Ammon's horn (tissue), 1 donor: Measurements from ENCODE around the gene FMC1.
"Not testable (repeated sequence)": the region's sequence is repeated elsewhere in the genome, so short reads cannot be mapped to it uniquely, and the experiment has no call there.

Source experiments
- DNase-seq: peaks from one replicate; pipeline ENCODE4 v3.0.0-alpha.2; 2016; ENCODE audit warnings: low spot score

The FMC1 gene, protein sequence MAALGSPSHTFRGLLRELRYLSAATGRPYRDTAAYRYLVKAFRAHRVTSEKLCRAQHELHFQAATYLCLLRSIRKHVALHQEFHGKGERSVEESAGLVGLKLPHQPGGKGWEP

DNA sequence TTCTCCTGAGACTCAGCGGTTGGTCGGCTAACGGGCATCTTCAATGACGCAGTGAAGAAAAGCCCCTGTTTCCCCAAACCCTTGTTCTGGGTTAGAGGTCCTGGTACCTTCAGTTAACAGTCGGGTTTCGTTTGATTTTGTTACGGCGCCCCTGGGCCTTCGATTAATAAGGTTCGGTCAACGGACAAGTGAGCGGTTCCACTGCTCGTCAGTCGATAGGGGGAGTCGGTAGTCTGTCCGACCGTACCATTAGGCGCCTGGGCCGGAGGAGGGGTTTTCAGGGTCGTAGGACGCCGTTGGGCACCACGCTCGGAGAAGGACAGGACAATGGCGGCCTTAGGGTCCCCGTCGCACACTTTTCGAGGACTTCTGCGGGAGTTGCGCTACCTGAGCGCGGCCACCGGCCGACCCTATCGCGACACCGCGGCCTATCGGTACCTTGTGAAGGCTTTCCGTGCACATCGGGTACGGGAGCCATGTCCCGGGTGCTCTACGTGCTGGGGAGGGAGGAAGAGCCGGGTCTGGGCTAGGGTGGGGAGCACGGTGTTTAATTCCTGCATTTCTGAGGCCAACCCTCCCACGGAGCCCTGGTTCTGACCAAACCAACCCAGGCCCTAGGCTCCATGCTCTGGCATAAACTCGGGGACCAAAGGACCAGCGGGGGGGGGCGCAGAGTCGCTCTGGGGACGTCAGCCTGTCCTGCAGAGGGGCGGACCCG lies at the start of gene FMC1:
Gene FMC1, plus strand, starts transcription at position 280 of the 718 bp plus-strand sequence. Its CDS starts 48 bp downstream, at position 328.
- DNase-seq: peak; percentile 98

DNA sequence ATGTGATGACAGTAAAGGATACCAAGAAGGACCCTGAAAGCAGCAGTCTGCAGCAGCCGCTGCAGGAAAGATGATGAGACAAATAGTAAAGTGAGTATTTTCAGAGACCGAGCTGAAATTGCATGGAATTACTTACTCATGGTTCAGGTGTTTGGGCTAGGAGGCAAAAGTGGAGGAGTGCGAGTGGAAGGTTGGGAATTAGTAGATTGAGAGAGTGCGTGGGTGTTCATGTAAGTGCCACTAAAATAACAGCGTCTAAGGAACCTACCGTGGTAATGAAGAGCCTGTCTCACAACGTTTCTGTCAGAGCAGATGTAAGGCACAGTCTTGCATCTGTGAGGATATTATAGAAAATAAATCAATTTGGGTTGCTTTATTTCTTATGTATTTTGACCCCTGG lies 48.3 kb upstream of the FMC1 start:
- DNase-seq: no peak

DNA sequence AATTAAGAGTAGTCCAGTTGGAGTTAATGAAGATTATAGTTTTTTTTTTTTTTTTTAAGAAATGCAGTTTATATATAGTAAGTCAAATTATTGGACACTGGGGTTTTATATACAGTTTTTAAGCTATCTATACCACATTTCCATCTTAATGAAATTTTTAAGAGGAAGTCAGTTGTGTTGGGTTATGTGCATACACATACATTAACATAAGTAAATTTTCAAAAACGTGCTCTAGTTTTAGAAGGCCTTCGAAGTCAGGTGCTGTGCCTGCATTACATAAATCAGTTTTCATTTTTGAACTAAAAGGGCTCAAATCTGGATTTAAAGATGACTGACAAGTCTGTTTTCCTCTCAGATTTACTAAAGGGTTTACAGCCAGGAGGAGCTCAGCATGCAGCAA lies 47.6 kb upstream of the FMC1 start:
- DNase-seq: no peak

DNA sequence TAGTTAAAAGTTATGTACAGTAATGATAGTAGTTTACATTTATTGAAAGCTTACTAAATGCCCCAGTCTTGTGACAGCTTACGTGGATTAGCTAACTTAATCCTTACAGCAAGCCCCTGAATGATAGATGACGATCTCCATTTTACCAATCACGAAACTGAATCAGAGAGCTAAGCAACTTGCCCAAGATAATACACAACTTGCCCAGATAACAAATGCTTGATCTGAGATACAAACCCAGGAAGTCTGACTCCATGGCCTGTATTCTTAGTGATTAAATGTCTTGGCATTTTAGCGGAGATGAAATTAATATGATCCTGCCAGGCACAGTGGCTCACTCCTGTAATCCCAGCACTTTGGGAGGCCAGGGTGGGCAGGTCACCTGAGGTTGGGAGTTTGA lies 46.9 kb upstream of the FMC1 start:
- DNase-seq: no peak

DNA sequence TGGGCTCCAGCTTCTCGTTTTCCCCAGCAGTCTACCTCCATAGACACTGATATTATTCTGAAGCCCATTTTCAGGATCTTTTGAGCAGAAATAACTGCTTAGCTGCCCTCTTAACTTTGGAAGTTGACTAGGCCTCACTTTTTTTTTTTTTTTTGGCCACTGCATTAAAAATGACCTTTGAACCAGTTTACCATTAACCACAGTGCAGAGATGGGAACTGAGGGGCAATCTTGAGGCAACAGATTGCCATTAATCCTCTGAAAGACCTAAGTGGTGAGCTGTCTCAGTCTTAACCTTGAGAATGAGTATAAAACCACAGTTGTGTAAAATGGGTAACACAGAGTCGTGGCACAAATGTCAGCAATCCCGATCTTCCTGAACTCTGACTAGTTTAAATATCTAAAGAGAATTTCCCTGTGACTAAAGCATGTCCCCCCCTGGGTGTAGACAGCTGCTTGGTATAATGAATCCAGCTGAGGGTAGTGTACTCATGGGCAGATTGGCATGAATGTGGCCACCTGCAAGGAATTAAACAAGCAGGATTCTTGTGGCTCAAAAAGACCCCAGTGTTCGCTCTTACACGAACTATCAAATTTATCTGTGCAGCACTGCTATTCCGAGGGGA lies 46.1 kb upstream of the FMC1 start:
- no peak for DNase-seq

- no peak for DNase-seq
Measured at GRCh38 chr7:139297795-139298194, 43.3 kb upstream of the FMC1 start.

- no peak for DNase-seq
Measured at GRCh38 chr7:139299296-139299695, 41.8 kb upstream of the FMC1 start.

DNA sequence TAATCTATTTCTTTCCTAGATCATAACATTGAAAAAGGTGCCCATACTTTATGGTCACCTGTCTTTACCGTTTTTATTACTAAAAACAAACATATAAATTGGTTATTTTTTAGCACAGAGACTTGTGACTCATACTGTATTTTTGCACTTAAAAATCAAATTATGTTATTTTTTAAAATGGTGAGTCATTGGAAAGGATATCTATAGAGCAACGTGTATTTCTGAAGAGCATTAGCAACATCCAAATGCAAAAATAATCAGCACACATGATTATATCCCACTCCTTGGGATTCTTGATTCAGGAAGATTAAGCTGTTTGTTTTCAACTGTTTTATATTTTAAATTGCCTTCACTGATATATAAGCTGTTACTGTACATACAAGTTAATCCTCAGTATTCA lies 40.7 kb upstream of the FMC1 start:
- no peak for DNase-seq

DNA sequence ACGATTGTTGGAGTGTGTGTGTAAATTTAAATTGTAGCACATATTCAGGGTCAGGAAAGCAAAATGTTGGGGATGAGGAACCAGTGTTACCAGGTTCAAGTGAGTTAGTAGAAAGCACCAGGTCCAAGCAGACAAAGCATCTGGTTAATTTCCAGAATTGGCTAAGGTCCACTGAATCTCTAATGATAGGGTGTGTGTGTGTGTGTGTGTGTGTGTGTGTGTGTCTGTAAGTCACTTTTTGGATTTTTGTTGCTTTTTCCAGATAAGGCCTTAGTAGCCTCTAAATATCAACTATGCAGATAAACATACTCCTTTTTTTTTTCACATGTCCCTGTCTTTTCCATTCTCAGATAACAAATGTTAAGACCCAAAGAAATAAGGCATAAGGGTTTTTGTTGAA lies 36.6 kb upstream of the FMC1 start:
- DNase-seq: no peak

GRCh38 chr7:139317939-139318505 lies 23.1 kb upstream of the FMC1 start:
- no peak for DNase-seq

- DNase-seq: no peak
Measured at GRCh38 chr7:139321071-139321745, 19.9 kb upstream of the FMC1 start.

- not testable (repeated sequence) for DNase-seq
Measured at GRCh38 chr7:139324709-139325108, 16.4 kb upstream of the FMC1 start.

DNA sequence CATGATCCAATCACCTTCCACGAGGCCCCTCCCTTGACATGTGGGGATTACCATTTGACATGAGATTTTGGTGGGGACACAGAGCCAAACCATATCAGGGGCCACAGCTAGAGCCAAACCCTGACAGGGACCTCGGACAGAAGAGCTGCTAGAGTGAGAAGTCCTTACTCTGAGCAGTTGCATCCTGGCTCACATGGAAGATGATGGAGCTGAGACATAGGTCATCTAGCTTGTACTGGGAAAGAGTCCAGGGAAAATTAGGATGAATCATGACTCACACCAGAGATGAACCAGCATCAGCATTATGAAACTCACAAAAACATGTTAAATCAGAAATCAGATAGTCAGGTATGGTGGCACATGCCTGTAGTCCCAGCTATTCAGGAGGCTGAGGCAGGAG lies 12.8 kb upstream of the FMC1 start:
- DNase-seq: no peak

- DNase-seq: no peak
Measured at GRCh38 chr7:139329119-139329518, 12.0 kb upstream of the FMC1 start.

DNA sequence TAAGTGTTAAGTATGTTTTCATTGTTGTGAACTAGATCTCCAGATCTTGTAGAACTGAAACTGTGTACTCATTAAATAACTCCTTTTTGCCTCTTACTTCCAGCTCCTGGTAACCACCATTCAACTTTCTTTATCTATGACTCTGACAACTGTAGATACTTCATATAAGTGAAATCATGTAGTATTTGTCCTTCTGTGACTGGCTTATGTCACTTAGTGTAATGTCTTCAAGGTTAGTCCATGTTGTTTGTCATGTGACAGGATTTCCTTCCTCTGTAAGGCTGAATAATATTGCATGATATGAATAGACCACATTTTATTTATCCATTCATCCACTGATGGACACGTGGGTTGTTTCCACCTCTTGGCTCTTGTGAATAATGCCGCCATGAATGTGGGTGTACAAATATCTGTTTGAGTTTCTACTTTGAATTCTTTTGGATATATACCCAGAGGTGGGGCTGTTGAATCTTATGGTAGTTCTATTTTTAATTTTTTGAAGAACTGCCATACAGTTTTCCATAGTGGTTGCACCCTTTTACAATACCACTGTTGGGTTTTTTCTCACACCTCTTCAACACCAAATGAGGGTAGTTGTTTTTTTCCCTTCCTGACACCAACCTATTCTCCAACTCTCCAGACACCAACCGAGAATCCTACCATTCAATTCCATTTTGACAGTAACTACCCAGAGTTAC lies 10.7 kb upstream of the FMC1 start:
- DNase-seq: no peak

DNA sequence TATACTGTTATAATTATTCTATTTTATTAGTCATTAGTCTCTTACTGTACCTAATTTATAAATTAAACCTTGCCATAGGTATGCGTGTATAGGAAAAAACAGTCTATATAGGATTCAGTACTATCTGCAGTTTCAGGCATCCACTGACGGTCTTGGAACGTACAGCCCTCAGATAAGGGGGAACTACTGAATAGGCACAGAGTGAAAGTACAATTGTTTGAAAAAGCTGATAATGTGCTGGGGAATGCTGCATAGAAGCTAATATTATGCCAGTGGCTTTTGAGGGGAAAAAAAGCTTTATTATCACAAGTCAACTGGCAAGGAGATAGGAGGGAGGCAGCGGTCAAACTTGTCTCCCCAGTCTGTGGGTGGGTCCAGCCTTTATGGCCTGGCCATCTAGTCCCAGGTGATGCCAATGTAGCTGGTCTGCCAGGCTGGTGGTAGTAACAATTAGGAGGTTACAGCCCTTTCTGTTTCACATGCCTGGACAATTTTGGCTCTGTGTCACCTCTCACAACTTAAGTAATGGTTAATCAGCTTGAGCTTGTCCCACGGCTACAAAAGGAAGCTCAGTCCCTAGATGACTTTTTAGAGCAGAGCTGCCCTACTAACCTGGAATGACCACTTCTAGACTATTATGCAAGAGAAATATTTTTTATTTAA lies 8.3 kb upstream of the FMC1 start:
- DNase-seq: no peak

GRCh38 chr7:139333443-139333842 lies 7.7 kb upstream of the FMC1 start:
- not testable (repeated sequence) for DNase-seq

GRCh38 chr7:139334399-139335150 lies 6.6 kb upstream of the FMC1 start:
- DNase-seq: no peak

- no peak for DNase-seq
Measured at GRCh38 chr7:139339025-139339424, 2.1 kb upstream of the FMC1 start.

DNA sequence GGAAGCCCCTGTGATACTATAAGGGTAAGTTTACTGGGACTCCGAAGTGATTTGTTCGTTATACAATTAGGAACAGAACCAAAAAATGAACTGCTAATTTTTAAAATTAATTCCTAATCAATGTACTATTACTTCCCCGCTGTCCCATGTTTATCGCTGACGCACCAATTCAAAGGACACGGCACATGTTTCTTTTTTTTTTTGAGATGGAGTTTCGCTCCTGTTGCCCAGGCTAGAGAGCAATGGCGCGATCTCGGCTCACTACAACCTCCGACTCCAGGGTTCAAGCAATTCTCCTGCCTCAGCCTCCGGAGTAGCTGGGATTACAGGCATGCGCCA lies 1.5 kb upstream of the FMC1 start:
- no peak for DNase-seq
